Natural killer cell (primary cell): ENCODE measurements around the gene DUSP22. TPM values are rescaled to one million over a fixed set of nuclear protein-coding genes. Genes with fewer than 3 reads are reported as not detected.
"Not testable (repeated sequence)": the region's sequence is repeated elsewhere in the genome, so short reads cannot be mapped to it uniquely, and the experiment has no call there.

Experiments used
- ATAC-seq, 3 donors: fragments of 150-1000 bp in 2 of 3; fragments of 200-7000 bp in 1 of 3; cut with Tn5 transposase; 1 replicate in 1 of 3; 2 replicates in 2 of 3; pipeline ENCODE4 v1.10.0; 2021; ENCODE audit warnings: mild to moderate bottlenecking in 2 of 3, moderate library complexity in 2 of 3
- DNase-seq, 2 donors: peaks; one replicate each; pipeline versions ENCODE4 v3.0.0 to v3.0.0-alpha.2; 2013 to 2021; ENCODE audit warnings: mixed read lengths in 1 of 2
- H3K27ac ChIP-seq: one replicate; pipeline ENCODE4 v1.5.1; 2013; ENCODE audit warnings: mild to moderate bottlenecking, low read length
- H3K27me3 ChIP-seq: one replicate; pipeline ENCODE4 v1.6.1; 2013; ENCODE audit warnings: low read length; ENCODE audit not compliant: control insufficient read depth, insufficient read depth
- H3K36me3 ChIP-seq: one replicate; pipeline ENCODE4 v1.6.1; 2013; ENCODE audit warnings: low read length; ENCODE audit not compliant: control insufficient read depth, insufficient read depth
- H3K4me1 ChIP-seq: one replicate; pipeline ENCODE4 v1.6.1; 2013; ENCODE audit warnings: low read length; ENCODE audit not compliant: control insufficient read depth, insufficient read depth
- H3K4me3 ChIP-seq: one replicate; pipeline ENCODE4 v1.5.1; 2013; ENCODE audit warnings: low read length
- H3K9me3 ChIP-seq: one replicate; pipeline ENCODE4 v1.6.1; 2013; ENCODE audit warnings: low read length; ENCODE audit not compliant: control insufficient read depth, insufficient read depth
- H3K27ac Mint-ChIP-seq, 2 donors: one replicate each; pipeline ENCODE4 v1.8.0; 2022; ENCODE audit warnings: mild to moderate bottlenecking in 2 of 2, mixed read lengths in 2 of 2, moderate library complexity in 1 of 2
- H3K27me3 Mint-ChIP-seq, 2 donors: one replicate each; pipeline ENCODE4 v1.8.0; 2022; ENCODE audit warnings: low read depth in 2 of 2, mixed read lengths in 2 of 2
- H3K36me3 Mint-ChIP-seq: one replicate; pipeline ENCODE4 v1.8.0; 2022; ENCODE audit warnings: mixed read lengths
- H3K4me1 Mint-ChIP-seq, 2 donors: one replicate each; pipeline ENCODE4 v1.8.0; 2022; ENCODE audit warnings: mixed read lengths in 2 of 2
- H3K4me3 Mint-ChIP-seq: one replicate; pipeline ENCODE4 v1.8.0; 2022; ENCODE audit warnings: mild to moderate bottlenecking, moderate library complexity, mixed read lengths
- H3K9me3 Mint-ChIP-seq, 2 donors: one replicate each; pipeline ENCODE4 v1.8.0; 2022; ENCODE audit warnings: mixed read lengths in 2 of 2
- CTCF ChIP-seq: fragments of 200-600 bp; IDR thresholded peaks from one replicate; pipeline ENCODE4 v1.8.0; 2022; ENCODE audit warnings: antibody characterized with exemption
- WGBS: methylation state at CpG from one replicate; pipeline ENCODE4 v1.1.7; 2013; ENCODE audit warnings: missing lambda C conversion rate; ENCODE audit not compliant: insufficient coverage; 5-methylcytosine and 5-hydroxymethylcytosine counted together
- intact Hi-C: fragments of 100-400 bp; cut with micrococcal nuclease; formaldehyde crosslinking; loops from one replicate; pipeline ENCODE4 v1.14.2; 2022
- total RNA-seq, 4 donors: library from RNA; stranded (reverse); fragments of 120-200 nt in 1 of 4; gene quantifications; one replicate each; pipeline versions ENCODE4 v1.2.3 to v1.2.4, GENCODE V29; 2013 to 2022

DUSP22 gene
- total RNA-seq, 3 donors from 2014 or later (not counting 1 experiment from before 2014, with no cell fraction given): 50.4 to 61.5 (median 56.6) TPM

- peak in 1 of 3 donors; percentile 18 for ATAC-seq
- H3K9me3 Mint-ChIP-seq: no peaks in the 10 kb centered on the region
- H3K36me3 ChIP-seq: peaks cover 2% of the 10 kb centered on the region
- TF ChIP-seq CTCF: no peak
- H3K36me3 Mint-ChIP-seq: no peaks in the 10 kb centered on the region
- peaks cover 4% of the 10 kb centered on the region for H3K9me3 ChIP-seq
- H3K27ac ChIP-seq: no peak overlapping the region
- peak in 1 of 2 donors; percentile 42 for DNase-seq
- H3K27me3 ChIP-seq: no peaks in the 10 kb centered on the region
- peaks cover 0 to 6% of the 10 kb centered on the region in 2 donors for H3K27me3 Mint-ChIP-seq
- no peak overlapping the region for H3K4me3 ChIP-seq
- peaks cover under 1 to 10% of the 10 kb centered on the region in 2 donors for H3K4me1 Mint-ChIP-seq
- intact Hi-C loops: no loop called here
- H3K4me1 ChIP-seq: peaks cover 23% of the 10 kb centered on the region
- 54% methylated on average over 5 of the region's 6 CpGs for WGBS
- no peak overlapping the region for H3K27ac Mint-ChIP-seq
- H3K4me3 Mint-ChIP-seq: no peak overlapping the region
These were observed 7.1 kb upstream of the DUSP22 start for GRCh38 chr6:285030-285771.

DNA sequence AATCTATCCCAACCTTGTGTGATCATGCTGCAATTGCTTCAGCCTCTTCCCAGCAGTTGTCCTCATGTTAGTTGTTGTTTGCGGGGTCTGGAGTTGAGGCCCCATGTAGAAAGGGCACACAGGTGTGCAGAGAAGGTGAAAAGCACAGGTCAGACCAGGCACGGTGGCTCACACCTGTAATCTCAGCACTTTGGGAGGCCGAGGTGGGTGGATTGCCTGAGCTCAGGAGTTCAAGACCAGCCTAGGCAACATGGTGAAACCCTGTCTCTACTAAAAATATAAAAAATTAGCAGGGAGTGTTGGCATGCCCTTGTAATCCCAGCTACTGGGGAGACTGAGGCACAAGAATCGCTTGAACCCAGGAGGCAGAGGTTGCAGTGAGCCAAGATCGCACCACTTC is 6.4 kb upstream of the DUSP22 start:
- H3K36me3 ChIP-seq, H3K36me3 Mint-ChIP-seq, DNase-seq, H3K4me3 Mint-ChIP-seq, H3K9me3 ChIP-seq, ATAC-seq, H3K27ac Mint-ChIP-seq, H3K4me3 ChIP-seq, intact Hi-C loops, H3K9me3 Mint-ChIP-seq, H3K27me3 Mint-ChIP-seq, H3K27ac ChIP-seq, H3K27me3 ChIP-seq: not testable (repeated sequence)
- WGBS: 86% methylated on average over 5 of the region's 5 CpGs
- H3K4me1 ChIP-seq: peaks cover 23% of the 10 kb centered on the region
- peaks cover 6 to 11% of the 10 kb centered on the region in 2 donors for H3K4me1 Mint-ChIP-seq

DNA sequence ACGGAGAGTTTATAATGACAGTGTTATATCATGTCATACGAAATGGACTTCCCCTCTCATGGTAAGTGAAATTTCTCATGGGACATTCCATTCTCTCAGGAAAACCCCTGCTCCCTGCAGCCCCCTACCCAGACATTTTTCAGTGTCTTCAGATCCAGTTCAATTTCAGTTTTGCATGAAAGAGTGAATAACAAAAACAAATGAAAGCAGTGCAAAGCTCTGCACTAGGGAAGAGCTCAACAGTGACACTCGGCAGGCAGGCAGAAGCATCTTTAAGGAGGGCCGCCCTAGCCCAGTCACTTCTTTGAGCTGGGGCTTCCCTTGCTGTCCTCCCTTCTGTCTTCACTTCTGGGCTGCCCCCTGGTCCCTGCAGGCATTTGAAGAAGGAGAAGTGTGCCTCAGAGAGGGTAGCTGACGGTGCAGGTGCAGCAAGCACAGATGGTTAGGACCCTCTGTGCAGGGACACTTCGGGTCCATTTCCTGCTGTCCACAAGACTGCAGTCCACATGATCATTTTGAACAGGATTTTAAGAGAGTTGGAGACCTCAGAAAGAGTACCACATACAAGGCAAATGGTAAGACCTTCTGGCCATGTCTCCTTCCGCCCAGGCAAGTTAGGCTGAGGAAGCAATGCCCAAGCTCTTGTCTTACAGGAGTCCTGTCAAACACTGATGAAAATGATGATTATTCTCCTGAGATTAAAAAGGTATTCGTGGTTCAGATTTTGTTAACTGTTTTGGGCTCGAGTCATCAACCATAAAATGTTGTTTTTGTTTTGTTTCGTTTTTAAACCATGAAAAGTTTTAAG is 5.4 kb upstream of the DUSP22 start:
- Mint-ChIP-seq H3K27ac (no peak overlapping the region), H3K9me3 (no peaks in the 10 kb centered on the region), H3K4me3 (no peak overlapping the region), H3K36me3 (no peaks in the 10 kb centered on the region), H3K27me3 (peaks cover 0 to 6% of the 10 kb centered on the region in 2 donors), H3K4me1 (peaks cover 13 to 17% of the 10 kb centered on the region in 2 donors)
- no peak for TF ChIP-seq CTCF
- peaks cover 32% of the 10 kb centered on the region for H3K4me1 ChIP-seq
- intact Hi-C loops: no loop called here
- H3K9me3 ChIP-seq: no peaks in the 10 kb centered on the region
- 67% methylated on average over 9 of the region's 10 CpGs for WGBS
- no peak for ATAC-seq
- peak overlapping the region; percentile 1 for H3K27ac ChIP-seq
- peaks cover 1% of the 10 kb centered on the region for H3K36me3 ChIP-seq
- no peak overlapping the region for H3K4me3 ChIP-seq
- DNase-seq: no peak
- no peaks in the 10 kb centered on the region for H3K27me3 ChIP-seq

DNA sequence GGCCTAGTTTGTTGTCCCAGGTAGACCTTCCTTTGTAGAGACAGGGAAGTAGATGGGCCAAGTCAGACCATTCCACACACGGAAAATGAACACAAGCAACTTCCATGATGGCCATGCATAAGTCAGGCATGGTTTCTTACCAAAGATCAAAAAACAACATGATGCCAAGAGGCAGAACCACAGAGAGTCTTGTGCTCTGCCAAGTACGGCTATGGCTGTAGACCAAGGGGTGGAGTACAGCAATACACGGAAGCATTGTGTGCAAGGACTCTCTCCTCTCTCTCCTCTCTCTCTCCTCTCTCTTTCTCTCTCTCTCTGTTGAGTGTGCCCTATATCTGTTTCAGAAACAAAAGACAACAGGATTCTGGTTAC is 4.8 kb upstream of the DUSP22 start:
- peak in 1 of 2 donors; percentile 30 for DNase-seq
- H3K9me3 Mint-ChIP-seq: no peaks in the 10 kb centered on the region

More for the DNA sequence above, 4.8 kb upstream of the DUSP22 start:
- intact Hi-C loops: no loop called here
- no peaks in the 10 kb centered on the region for H3K27me3 ChIP-seq
- H3K36me3 ChIP-seq: no peaks in the 10 kb centered on the region
- no peak overlapping the region for H3K4me3 ChIP-seq
- Mint-ChIP-seq H3K36me3 (no peaks in the 10 kb centered on the region), H3K27me3 (peaks cover 0 to 6% of the 10 kb centered on the region in 2 donors), H3K4me3 (no peak overlapping the region), H3K4me1 (peaks cover 13 to 17% of the 10 kb centered on the region in 2 donors), H3K27ac (no peak overlapping the region)
- peaks cover 32% of the 10 kb centered on the region for H3K4me1 ChIP-seq
- no peaks in the 10 kb centered on the region for H3K9me3 ChIP-seq
- WGBS: 88% methylated on average over 3 of the region's 3 CpGs
- TF ChIP-seq CTCF: no peak
- ATAC-seq: no peak
- H3K27ac ChIP-seq: no peak overlapping the region
